Stimulated activated naive CD8-positive, alpha-beta T cell treated with anti-CD3 and anti-CD28 coated beads, Interleukin-15, amount 100 ng/mL, for 72 hours (primary cell): ENCODE data around the gene UTP14A.

Experiments used
- ATAC-seq: fragments of 150-1000 bp; cut with Tn5 transposase; 2 replicates; pipeline ENCODE4 v1.10.0; 2021; ENCODE audit warnings: mild to moderate bottlenecking, moderate library complexity
- DNase-seq, 2 donors: peaks; one replicate each; pipeline ENCODE4 v3.0.0; 2021 to 2022
- H3K27ac Mint-ChIP-seq, 2 donors: one replicate each; pipeline ENCODE4 v1.8.0; 2022; ENCODE audit warnings: mild to moderate bottlenecking in 2 of 2, mixed read lengths in 2 of 2, moderate library complexity in 2 of 2
- H3K27me3 Mint-ChIP-seq: one replicate; pipeline ENCODE4 v1.8.0; 2022; ENCODE audit warnings: mixed read lengths
- H3K4me1 Mint-ChIP-seq: one replicate; pipeline ENCODE4 v1.8.0; 2022; ENCODE audit warnings: mild to moderate bottlenecking, mixed read lengths
- H3K4me3 Mint-ChIP-seq, 2 donors: one replicate each; pipeline ENCODE4 v1.8.0; 2022; ENCODE audit warnings: mild to moderate bottlenecking in 2 of 2, mixed read lengths in 2 of 2, moderate library complexity in 1 of 2
- H3K9me3 Mint-ChIP-seq, 2 donors: one replicate each; pipeline ENCODE4 v1.8.0; 2022; ENCODE audit warnings: mixed read lengths in 2 of 2

Gene UTP14A

GRCh38 chrX:129959493-129959832, 53.5 kb downstream of the UTP14A start:
- H3K4me3 Mint-ChIP-seq, result no peak overlapping the region
- H3K9me3 Mint-ChIP-seq, result no peaks in the 10 kb centered on the region
- no peak overlapping the region for H3K27ac Mint-ChIP-seq
- no peaks in the 10 kb centered on the region for H3K27me3 Mint-ChIP-seq
- no peak for ATAC-seq
- DNase-seq, result no peak
- H3K4me1 Mint-ChIP-seq, result peaks cover 24% of the 10 kb centered on the region

GRCh38 chrX:129961180-129962083, 55.5 kb downstream of the UTP14A start:
- Mint-ChIP-seq H3K4me3 (peak overlapping the region; percentile 76 to 84), H3K4me1 (peaks cover 24% of the 10 kb centered on the region), H3K27me3 (no peaks in the 10 kb centered on the region), H3K27ac (peak overlapping the region; percentile 63 to 81), H3K9me3 (no peaks in the 10 kb centered on the region)
- ATAC-seq, result peak; percentile 92
- DNase-seq, result peak; percentile 58 to 75

DNA sequence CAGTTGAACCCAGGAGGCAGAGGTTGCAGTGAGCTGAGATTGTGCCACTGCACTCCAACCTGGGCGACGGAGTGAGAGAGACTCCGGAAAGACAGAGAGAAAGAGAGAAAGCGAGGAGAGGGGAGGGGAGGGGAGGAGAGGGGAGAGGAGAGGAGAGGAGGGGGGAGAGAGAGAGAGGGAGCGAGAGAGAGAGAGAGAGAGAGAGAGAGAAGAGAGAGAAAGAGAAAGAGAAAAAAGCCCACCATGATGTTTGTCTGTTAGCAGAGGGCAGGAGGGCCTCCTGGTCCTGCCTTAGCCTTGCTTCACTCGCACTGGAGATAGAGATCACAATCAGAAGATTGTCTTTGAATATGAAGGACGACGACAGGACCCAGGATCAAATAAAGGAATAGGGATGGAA, 57.8 kb downstream of the UTP14A start:
- Mint-ChIP-seq H3K4me1 (peaks cover 15% of the 10 kb centered on the region), H3K27me3 (no peaks in the 10 kb centered on the region), H3K4me3 (no peak overlapping the region), H3K27ac (no peak overlapping the region), H3K9me3 (no peaks in the 10 kb centered on the region)
- DNase-seq, result no peak
- ATAC-seq, result no peak

- no peak overlapping the region for H3K27ac Mint-ChIP-seq
- H3K9me3 Mint-ChIP-seq, result no peaks in the 10 kb centered on the region
- ATAC-seq (no peak), DNase-seq (no peak)
- H3K27me3 Mint-ChIP-seq, result no peaks in the 10 kb centered on the region
- H3K4me3 Mint-ChIP-seq, result no peak overlapping the region
- H3K4me1 Mint-ChIP-seq, result peaks cover 15% of the 10 kb centered on the region
Observed at GRCh38 chrX:129965166-129965565, 59.2 kb downstream of the UTP14A start.

DNA sequence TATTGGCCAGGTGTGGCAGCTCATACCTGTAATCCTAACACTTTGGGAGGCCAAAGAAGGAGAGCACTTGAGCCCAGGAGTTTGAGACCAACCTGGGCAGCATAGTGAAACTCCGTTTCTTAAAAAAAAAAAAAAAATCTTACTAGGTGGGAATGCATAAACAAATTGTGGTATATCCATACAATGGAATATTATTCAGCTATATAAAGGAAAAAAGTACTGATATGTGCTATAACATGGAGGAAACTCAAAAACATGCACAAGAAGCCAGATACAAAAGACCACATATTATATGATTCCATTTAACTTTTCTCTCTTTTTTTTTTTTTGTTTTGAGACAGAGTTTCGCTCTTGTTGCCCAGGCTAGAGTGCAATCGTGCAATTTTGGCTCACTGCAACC, 63.0 kb downstream of the UTP14A start:
- Mint-ChIP-seq H3K9me3 (no peaks in the 10 kb centered on the region), H3K27ac (no peak overlapping the region), H3K27me3 (no peaks in the 10 kb centered on the region), H3K4me3 (no peak overlapping the region), H3K4me1 (no peaks in the 10 kb centered on the region)
- no peak for DNase-seq
- no peak for ATAC-seq

DNA sequence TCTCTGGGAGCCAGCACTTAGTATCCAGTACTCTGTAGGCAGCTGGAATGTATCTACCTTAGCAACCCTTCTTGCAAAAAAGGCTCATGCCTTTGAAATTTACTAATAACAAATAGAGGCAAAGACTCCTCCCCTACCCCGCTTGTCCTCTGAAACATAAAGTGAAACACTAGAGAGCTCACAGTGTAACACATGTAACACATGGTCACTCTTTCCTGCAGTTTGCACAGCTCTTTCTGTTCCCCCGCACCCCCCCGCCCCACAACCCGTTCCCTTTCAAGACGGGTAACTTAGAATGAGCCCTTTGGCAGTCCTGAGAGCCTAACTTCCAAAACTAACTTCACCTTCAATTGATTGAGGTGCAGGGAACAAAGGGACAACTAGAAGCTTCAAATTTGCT, 70.5 kb downstream of the UTP14A start:
- no peak overlapping the region for H3K4me3 Mint-ChIP-seq
- DNase-seq (no peak), ATAC-seq (no peak)
- H3K27ac Mint-ChIP-seq, result no peak overlapping the region
- no peaks in the 10 kb centered on the region for H3K4me1 Mint-ChIP-seq
- no peaks in the 10 kb centered on the region for H3K27me3 Mint-ChIP-seq
- no peaks in the 10 kb centered on the region for H3K9me3 Mint-ChIP-seq
